SK-N-SH treated with all-trans-retinoic acid at 6 μM for 48 hours (cell line): ENCODE data around the gene SAMD11.
A peak's percentile ranks its signal among the peaks of the same experiment; 100 is the strongest.

Source experiments
- ATAC-seq: fragments of 200-7000 bp; cut with Tn5 transposase; 3 replicates; pipeline ENCODE4 v1.9.1; 2020; ENCODE audit warnings: mild to moderate bottlenecking, moderate library complexity
- CREB5 ChIP-seq: fragments of 250-450 bp; sonication (Bioruptor Pico); IDR thresholded peaks from 2 replicates; pipeline ENCODE4 v1.5.1; 2020; ENCODE audit warnings: low read depth, mild to moderate bottlenecking, moderate library complexity
- CSDC2 ChIP-seq: fragments of 250-450 bp; sonication (Bioruptor Pico); IDR thresholded peaks from 2 replicates; pipeline ENCODE4 v1.5.0; 2020; ENCODE audit warnings: mild to moderate bottlenecking, moderate library complexity
- CSRNP3 ChIP-seq: fragments of 250-450 bp; sonication (Bioruptor Pico); IDR thresholded peaks from 2 replicates; pipeline ENCODE4 v1.5.1; 2021; ENCODE audit warnings: mild to moderate bottlenecking, moderate library complexity
- ESRRG ChIP-seq: fragments of 250-450 bp; sonication (Bioruptor Pico); IDR thresholded peaks from 2 replicates; pipeline ENCODE4 v1.6.1; 2021; ENCODE audit warnings: mild to moderate bottlenecking
- GLIS3 ChIP-seq: fragments of 250-450 bp; sonication (Bioruptor Pico); IDR thresholded peaks from 2 replicates; pipeline ENCODE4 v1.5.0; 2020; ENCODE audit warnings: mild to moderate bottlenecking, moderate library complexity
- OSR1 ChIP-seq: fragments of 250-450 bp; sonication (Bioruptor Pico); IDR thresholded peaks from 2 replicates; pipeline ENCODE4 v1.8.0; 2022; ENCODE audit warnings: moderate library complexity, mild to moderate bottlenecking, inconsistent platforms
- PATZ1 ChIP-seq: fragments of 250-450 bp; sonication (Bioruptor Pico); IDR thresholded peaks from 2 replicates; pipeline ENCODE4 v1.8.0; 2020; ENCODE audit warnings: mild to moderate bottlenecking, moderate library complexity, borderline replicate concordance
- POU6F1 ChIP-seq: fragments of 250-450 bp; sonication (Bioruptor Pico); IDR thresholded peaks from 2 replicates; pipeline ENCODE4 v1.8.0; 2021; ENCODE audit warnings: low read depth, mild to moderate bottlenecking, moderate library complexity, borderline replicate concordance
- PPARA ChIP-seq: fragments of 250-450 bp; sonication (Bioruptor Pico); IDR thresholded peaks from 2 replicates; pipeline ENCODE4 v1.5.0; 2020; ENCODE audit warnings: mild to moderate bottlenecking, borderline replicate concordance
- RARB ChIP-seq: fragments of 250-450 bp; sonication (Bioruptor Pico); IDR thresholded peaks from 2 replicates; pipeline ENCODE4 v1.8.0; 2021; ENCODE audit warnings: mild to moderate bottlenecking, moderate library complexity
- SNAI2 ChIP-seq: fragments of 250-450 bp; sonication (Bioruptor Pico); IDR thresholded peaks from 2 replicates; pipeline ENCODE4 v1.5.0; 2020; ENCODE audit warnings: mild to moderate bottlenecking, moderate library complexity
- TOX ChIP-seq: fragments of 250-450 bp; sonication (Bioruptor Pico); IDR thresholded peaks from 2 replicates; pipeline ENCODE4 v1.8.0; 2021; ENCODE audit warnings: mild to moderate bottlenecking, moderate library complexity, borderline replicate concordance
- TSHZ2 ChIP-seq: fragments of 250-450 bp; sonication (Bioruptor Pico); IDR thresholded peaks from 2 replicates; pipeline ENCODE4 v1.5.0; 2020; ENCODE audit warnings: mild to moderate bottlenecking, moderate library complexity
- ZFP30 ChIP-seq: fragments of 450-650 bp; formaldehyde crosslinking; IDR thresholded peaks from 2 replicates; pipeline ENCODE4 v1.5.0; 2022; ENCODE audit warnings: mild to moderate bottlenecking, moderate library complexity
- ZNF70 ChIP-seq: fragments of 450-650 bp; formaldehyde crosslinking; IDR thresholded peaks from 2 replicates; pipeline ENCODE4 v1.5.0; 2020; ENCODE audit warnings: mild to moderate bottlenecking, moderate library complexity

Gene SAMD11

GRCh38 chr1:910311-910880, 13.3 kb upstream of the SAMD11 start:
- ATAC-seq, result peak; percentile 5; the same call in 1 of the 3 replicates
- no peak for TF ChIP-seq CSRNP3 (CRISPR knock-in tag)
- TF ChIP-seq POU6F1 (CRISPR knock-in tag), result no peak
- no peak for TF ChIP-seq CSDC2 (CRISPR knock-in tag)
- TF ChIP-seq ESRRG (CRISPR knock-in tag), result no peak
- no peak for TF ChIP-seq CREB5 (CRISPR knock-in tag)
- TF ChIP-seq TSHZ2, result no peak
- no peak for TF ChIP-seq ZNF70 (CRISPR knock-in tag)
- TF ChIP-seq RARB, result no peak
- TF ChIP-seq, all 23 proteins: peak for 0

GRCh38 chr1:910881-911721, 12.6 kb upstream of the SAMD11 start:
- ATAC-seq, result peak; percentile 80
- TF ChIP-seq GLIS3 (CRISPR knock-in tag) (no peak), PATZ1 (CRISPR knock-in tag) (no peak), SNAI2 (no peak), TOX (CRISPR knock-in tag) (no peak), POU6F1 (CRISPR knock-in tag) (no peak)

- ATAC-seq, result no peak
- TF ChIP-seq CSDC2 (CRISPR knock-in tag), result no peak
- no peak for TF ChIP-seq ESRRG (CRISPR knock-in tag)
- no peak for TF ChIP-seq RARB
- TF ChIP-seq PPARA (CRISPR knock-in tag), result no peak
- TF ChIP-seq OSR1 (CRISPR knock-in tag), result no peak
- no peak for TF ChIP-seq ZFP30 (CRISPR knock-in tag)
- TF ChIP-seq TSHZ2, result no peak
- no peak for TF ChIP-seq PATZ1 (CRISPR knock-in tag)
- TF ChIP-seq CREB5 (CRISPR knock-in tag), result no peak
Observed at GRCh38 chr1:911875-912739, 11.6 kb upstream of the SAMD11 start.
